GM19372 (cell line): Measurements from ENCODE around the gene TBXAS1.
"Not testable (repeated sequence)": the region's sequence is repeated elsewhere in the genome, so short reads cannot be mapped to it uniquely, and the experiment has no call there.

ENCODE experiments used
- ATAC-seq: cut with Tn5 transposase; IDR thresholded peaks from one replicate; pipeline ENCODE4 v1.9.1; 2021; ENCODE audit warnings: mild to moderate bottlenecking, low read depth, moderate library complexity; ENCODE audit not compliant: unreplicated experiment

TBXAS1 gene

DNA sequence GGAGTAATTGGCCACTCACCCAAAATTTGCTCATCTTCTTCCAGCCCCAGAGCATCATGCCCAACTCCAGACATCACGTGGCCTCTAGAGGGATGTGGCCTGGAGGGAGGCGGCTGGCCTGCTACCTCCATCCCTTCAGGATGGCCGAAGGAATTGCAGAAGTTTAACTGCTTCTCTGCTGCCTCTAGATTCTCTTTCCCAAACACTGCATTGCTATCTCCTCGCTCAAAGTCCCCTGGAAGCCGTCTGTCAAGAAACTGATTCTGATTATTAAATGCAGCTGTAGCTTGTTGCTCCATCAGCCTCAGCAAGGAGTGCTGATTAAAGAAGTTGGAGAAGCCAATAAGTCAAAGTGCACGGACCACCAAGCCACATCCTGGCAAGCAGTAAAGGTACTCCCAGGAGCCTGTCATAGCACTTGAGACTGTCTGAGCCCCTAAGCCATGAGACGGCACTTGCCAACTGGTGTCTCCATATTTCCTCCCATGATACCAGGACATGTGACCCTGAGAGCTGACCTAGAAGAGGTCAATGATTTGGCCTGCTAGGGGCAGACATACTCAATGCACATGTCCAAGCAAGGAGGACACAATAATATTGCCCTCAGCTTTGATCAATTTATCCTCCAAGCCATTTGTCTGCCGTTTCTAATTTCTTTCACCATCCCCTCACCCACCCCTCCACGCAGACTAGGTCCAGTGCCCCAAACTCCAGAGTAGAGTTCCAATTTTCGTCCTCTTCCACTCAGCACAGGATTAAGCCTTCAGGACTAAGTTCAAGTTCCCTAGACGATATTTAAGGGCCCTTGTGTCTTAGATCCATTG, 84.2 kb downstream of the TBXAS1 start:
- no peak for ATAC-seq

DNA sequence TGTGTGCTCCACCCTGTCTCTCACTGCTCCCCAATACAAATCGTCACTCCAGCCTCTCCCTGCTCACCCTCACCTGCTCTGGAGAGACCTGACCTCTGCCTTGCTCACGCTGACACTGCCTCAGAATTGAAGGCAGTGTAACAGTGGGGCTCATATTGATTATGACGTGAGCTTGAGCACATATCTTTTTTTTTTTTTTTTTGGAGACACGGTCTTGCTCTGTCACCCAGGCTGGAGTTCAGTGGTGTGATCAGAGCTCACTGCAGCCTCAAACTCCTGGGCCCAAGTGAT, 84.7 kb downstream of the TBXAS1 start:
- no peak for ATAC-seq

DNA sequence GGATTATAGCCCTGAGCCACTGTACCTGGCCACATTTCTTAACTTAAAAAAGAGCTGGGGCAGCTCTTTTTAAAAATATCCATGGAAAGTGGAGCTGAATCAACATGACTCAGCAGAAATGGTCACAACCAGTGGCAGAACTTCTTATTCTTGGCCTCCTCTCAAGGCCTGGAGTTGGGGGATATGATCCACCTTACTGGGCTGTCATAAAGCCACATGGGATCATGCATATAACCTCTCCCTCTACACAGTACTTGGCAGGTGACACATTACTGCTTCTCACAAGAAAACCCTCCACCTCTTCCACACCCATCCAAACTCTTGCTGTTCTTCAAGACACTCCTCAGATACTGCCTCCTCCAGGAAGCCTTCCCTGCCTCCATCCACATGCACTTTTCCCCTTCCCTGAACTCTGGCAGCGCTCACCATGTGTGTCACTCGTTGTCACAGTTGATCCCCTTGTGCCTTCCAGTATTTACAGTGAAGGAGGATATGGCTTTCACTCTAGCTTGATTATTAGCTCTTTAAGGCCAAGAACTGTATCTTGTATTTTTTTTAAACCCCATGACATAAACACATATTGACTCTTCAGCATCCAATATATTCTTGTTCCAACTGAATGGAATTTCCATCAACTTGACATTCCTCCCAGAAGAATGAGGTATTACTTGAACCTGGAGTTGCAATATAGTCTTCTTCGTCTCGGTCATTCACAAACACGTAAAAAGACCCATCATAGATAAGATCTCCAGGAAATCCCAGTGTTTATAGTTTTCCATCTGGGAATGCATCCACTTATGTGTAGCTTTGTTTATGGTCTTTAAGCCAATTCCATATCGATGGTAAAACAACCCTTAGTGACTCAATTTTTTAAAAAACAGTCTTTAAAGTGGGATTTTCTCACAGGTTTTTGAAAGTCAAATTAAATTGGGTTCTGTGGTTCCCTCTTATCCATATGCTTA, 85.5 kb downstream of the TBXAS1 start:
- ATAC-seq = no peak

DNA sequence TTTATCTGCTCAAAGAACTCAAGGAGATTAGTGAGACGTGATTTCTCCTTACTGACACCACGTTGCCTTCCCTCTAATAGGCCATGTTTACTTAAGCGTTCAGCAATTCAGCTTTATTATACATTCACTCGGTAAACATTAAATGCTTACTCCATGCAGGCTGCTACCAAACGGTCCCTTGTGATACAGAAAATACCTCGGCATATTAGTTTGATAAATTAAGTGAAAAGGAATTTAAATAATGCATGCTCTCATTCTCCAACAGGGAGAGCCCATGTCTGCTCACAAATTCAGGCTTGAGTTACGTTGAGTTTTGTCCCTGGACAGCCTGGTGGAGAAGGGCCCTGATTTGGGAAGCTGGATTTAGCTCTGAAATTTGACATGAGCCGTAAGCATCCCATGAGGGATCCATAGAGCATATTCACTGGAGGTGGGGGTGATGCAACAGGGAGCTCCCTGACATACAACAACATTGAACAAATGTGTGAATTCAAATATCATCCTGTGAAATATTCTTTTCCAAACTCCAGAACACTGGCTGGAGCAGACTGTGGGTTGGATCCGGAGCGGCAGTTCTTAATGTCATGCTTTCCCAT, 86.3 kb downstream of the TBXAS1 start:
- ATAC-seq = no peak

DNA sequence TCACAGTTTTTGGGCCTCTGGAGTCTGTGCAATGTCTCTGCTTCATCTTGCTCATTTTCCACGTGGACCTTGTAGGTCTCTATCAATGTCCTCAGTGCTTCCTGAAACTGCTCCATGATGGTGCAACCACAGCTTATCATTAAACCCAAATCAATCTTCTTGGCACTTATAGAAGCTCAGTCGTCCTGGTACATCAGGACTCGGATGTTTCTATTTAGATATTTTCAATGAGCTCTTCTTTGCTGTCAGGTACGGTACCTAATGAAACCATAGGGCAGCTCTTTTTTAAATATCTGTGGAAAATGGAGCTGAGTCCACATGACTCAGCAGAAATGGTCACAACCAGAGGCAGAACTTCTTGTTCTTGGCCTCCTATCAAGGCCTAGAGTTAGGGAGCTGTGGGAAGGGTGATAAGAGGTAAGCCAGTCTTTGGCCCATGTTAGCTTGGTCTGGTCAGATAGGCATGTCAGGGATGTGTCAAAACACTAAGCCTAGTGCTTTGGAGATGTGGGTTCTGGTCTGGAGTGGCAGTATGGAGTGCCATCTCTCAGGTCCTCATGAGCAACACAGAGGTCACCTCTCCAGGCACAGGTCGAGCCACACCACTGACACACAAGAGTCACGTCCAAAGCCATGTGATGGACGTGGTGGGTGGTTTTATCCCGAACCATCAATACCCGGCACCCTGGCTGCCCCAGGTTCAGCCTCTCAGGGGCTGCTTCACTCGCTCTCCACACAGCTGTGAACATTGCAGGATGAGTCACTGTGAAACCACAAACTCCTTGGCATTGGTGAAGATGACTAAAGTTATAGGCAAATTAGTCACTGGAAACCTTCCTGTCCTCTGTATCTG, 87.0 kb downstream of the TBXAS1 start:
- peak; percentile 78 for ATAC-seq

DNA sequence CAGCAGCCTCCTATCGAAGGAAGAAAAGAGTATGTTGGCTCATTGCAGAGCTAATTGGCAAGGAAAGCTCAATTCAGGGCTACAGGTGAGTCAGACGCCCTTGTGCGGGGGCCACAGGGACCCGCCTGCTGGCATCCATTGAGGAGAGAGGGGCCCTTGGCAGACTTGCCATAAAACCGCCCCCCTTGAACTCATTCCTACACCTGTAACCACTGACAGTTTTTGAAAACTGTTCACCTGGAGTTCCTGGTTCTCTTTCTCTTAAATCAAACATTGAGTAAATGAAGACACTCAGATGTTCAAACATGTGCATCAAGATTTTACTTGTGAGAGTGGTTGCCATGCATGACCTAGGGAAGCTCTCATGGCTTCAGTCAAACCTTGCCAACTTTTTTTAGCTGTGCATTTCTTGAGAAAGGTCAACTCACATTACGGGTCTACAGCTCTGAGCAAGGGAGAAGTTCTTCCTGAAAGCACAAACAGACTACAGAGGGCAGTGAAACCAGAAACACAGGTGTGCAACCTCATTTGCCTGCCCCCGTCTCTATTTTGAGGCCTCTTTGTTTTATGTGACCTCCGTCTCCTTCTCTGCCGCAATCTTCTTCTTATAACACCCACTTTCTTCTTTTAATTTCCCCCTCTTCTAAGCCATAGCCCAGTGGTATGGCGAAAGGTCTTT, 87.8 kb downstream of the TBXAS1 start:
- peak; percentile 70 for ATAC-seq

DNA sequence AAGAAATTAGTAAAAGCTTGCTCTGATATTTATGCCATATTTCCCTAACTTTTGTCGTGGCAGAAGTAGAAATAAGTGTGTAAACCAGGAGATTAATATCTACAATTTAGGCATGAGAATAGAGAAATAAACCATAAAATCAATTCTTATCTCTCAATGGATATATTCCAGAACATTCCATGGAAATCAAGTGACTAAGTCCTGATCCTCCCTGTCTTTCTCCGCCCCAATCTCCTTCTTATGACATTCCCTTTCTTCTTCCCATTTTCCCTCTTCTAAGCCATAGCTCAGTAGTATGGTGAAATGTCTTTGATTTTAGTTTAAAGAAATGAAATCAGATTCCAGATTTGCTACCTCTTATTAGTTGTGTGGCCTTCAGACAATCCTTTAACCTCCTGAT, 88.8 kb downstream of the TBXAS1 start:
- no peak for ATAC-seq

DNA sequence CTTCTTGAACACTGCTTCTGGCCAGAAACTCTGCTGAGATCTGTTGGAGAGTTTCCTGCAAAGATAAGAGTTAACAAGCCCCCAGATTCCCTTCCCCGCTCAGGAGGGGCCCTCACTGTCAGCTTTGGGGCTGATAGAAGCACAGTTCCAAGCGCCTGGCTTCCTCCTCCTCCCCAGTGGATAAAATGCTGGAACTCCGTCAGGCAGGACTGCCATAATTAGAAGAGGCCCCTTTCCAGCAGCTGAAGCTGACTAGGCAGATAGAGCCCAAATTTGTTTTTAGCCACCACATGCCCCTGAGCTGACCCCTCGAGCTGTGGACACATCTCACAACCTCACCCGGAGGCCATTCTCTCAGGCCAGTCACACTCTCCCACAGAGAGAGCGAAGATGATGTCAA, 89.4 kb downstream of the TBXAS1 start:
- ATAC-seq = no peak

DNA sequence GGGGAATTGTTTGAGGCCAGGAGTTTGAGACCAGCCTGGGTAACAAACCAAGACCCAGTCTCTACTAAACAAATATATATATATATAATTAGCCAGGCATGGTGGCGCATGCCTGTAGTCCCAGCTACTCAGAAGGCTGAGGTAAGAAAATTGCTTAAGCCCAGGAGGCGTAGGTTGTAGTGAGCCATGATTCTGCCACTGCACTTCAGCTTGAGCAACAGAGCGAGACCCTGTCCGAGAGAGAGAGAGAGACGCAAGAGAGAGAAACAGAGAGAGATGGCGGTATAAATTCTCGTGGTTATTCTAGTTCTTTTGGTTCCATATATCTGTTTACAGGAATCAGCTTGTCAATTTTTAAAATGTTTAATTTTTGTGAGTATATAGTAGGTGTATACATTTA, 94.0 kb downstream of the TBXAS1 start:
- ATAC-seq = no peak

DNA sequence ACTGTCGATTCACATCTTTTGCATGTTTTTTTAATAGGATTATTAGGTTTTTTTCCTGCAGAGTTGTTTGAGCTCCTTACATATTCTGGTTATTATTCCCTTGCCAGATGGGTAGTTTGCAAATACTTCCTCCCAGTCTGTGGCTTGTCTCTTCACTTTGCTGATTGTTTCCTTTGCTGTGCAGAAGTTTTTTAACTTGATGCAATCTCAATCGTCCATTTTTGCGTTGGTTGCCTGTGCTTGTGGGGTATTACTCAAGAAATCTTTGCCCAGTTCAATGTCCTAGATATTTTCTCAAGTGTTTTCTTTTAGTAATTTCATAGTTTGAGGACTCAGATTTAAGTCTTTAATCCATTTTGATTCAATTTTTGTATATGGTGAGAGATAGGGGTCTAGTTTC, 95.4 kb downstream of the TBXAS1 start:
- no peak for ATAC-seq

DNA sequence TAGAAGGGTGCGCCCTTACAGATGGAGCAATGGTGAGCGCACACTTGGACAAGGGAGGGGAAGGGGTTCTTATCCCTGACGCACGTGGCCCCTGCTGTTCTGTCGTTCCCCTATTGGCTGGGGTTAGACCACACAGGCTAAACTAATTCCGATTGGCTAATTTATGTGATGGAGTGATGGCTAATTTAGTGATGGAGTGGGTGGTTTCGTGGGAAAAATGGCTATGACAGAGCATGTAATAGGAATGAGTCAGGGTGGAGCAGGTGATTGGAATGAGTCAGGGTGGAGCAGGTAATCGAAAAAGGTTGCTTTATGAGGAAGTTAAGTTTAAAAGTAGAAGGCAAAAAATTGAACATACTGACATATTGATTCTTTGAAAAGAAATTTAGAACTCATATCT, 100.2 kb downstream of the TBXAS1 start:
- ATAC-seq = not testable (repeated sequence)

DNA sequence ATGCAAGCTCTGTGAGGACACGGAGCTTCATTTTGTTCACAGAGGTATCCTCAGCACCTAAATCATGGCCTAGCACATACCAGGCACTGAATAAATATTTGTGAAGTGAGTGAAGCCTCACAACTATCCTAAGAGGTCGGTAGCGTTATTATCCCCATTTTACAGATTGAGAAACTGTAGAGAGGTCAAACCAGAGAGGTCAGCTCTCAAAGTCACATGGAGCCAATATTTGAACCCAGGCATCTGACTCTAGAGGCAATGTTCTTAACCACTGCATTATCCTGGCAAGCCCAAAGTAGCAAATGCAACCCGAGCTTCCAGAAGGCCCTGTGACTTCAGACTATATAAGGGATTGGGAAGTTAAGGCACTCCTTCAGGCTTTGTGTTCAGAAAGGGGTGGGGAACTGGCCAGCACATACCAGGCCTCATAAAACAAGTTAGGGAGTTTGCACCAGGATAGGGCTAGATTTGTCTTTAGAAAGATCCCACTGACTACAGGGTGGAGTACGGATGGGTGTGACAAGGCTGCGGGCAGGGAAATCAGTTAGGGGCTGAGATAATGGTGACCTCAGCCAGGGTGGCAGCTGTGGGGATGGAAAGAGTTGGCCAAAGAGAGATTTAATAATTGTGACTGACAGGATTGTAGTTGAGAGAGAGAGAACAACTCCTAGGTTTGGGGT, 101.4 kb downstream of the TBXAS1 start:
- no peak for ATAC-seq

DNA sequence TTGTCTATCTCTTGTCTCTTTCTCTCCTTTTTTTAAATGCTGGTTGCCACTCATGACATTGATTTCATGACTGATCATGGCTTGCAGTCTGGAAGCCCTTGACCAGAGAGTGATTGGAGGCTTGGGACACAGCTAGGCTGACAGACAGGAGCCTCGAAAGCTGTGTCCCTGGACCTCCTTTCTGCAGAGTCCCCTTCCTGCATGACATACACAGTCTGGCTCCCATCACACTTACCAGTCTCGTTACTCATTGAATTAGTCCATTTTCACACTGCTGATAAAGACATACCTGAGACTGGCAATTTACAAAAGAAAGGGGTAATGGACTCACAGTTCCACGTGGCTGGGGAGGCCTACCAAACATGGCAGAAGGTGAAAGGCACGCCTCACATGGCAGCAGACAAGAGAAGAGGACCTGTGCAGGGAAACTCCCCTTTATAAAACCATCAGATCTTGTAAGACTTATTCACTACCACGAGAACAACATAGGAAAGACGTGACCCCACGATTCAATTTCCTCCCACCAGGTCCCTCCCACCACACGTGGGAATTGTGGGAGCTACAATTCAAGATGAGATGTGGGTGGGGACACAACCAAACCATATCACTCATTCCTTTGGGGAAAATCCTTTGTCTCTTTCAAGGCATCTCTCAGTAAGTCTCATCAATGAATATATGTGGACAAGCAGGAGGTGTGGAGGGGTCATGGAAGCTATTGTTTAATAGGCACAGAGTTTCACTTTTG, 102.3 kb downstream of the TBXAS1 start:
- no peak for ATAC-seq

DNA sequence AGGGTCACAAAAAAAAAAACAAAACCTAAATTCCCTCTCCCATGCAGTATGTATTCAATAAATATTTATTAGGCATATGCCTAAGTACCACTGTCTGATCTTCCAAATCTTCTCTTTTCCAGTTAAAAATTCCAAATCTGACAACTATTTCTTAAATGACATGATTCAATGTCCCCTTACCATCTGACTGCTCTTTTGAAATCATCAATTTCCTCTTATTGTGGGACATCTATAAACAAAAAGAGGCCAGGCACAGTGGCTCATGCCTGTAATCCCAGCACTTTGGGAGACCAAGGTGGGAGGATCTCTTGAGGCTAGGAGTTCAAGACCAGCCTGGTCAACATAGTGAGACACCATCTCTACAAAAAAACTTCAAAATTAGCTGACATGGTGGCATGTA, 103.5 kb downstream of the TBXAS1 start:
- ATAC-seq = no peak

DNA sequence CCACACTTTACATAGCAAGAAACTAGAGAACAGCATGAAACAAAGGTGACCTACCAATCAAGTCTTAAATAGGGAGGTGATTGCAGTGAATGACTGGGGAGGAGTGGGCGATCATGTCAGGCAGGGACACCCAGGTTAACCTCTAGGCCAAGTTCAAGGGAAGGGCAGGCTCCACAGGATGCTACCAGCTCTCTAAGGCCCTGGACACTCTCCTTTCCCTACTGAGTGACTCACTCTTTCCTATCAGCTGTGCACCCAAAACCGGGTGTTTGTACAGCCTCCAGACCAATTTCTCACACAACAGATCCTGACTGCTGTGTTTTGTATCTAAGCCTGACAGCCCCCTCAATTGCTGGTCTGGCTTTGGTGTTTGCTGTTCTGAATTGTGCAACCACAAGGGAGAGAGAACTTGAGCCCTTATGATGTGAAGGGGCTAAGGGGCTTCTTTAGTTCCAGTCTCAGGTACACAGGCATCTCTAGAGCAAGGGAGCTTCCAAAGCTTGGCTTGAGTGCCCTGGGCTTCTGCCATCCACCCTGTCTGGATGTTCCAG, 107.8 kb downstream of the TBXAS1 start:
- no peak for ATAC-seq

DNA sequence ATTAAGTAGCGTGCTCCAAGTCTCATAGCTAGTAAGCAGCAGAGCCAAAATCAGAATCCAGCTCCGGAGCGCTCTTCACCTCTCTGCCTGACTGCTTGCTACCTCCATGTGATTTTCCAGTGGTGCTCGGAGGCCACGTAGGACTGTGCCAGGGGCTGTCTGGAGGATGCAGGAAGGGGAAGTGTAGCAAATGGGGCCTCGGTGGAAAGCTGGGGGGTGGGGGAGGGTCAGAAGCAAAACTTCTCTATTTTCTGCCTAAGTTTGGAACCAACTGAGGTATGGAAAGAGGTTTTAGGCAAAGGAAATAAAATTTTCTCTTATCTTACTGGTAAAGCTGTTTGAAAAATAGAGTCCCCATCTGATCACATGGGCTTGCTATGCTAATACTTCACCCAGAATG, 108.7 kb downstream of the TBXAS1 start:
- no peak for ATAC-seq

DNA sequence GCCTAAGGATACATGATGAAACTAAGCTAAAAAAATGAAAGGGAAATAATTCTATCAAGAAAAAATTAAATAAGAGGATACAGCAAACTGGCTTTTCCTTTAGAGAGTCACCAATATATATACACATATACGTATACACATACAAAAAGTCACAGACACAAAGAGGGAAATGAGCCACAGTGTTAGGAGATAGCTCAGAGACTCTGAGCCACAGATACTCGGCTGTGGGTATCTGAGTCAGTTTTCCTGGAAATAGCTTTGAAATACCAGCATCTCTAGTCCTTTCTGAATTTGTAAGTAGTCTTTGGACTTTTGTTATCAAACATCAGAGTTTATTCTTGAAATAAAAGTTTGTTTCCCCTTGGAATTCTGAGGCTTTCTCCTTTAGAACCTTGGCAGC, 111.8 kb downstream of the TBXAS1 start:
- no peak for ATAC-seq

DNA sequence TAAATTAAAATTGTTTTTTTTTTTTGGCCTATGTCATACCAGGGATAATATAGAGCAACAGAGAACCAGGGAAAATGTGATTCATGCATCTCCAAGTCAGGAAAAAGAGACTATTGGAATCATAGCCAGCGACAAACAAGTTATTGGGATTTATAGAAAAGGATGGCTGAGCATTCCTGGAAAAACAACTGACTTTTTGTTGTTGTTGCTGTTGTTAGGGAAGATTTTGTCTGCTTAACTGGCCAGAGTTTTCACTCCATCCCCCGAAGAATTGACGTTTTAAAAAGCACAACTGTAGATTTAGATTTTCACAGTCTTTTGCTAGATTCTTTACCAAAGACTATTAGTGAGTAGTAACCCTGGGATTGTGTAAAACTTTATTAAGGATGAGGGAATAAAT, 112.4 kb downstream of the TBXAS1 start:
- no peak for ATAC-seq
